K562 (cell line): Measurements from ENCODE around the gene ARHGEF16. TPM values are rescaled to one million over a fixed set of nuclear protein-coding genes. Genes with fewer than 3 reads are reported as not detected.

ENCODE experiments used
- ATAC-seq: fragments of 200-7000 bp; cut with Tn5 transposase; 3 replicates; pipeline ENCODE4 v1.9.1; 2020; ENCODE audit warnings: moderate library complexity
- BruUV-seq: library from RNA; stranded (reverse); fragments of 400-500 nt; replicated peaks from 2 replicates; lab custom pipeline; 2021; lab: Mats Ljungman, UMichigan
- CTCF ChIA-PET: fragments of 300-600 bp; formaldehyde crosslinking; extraction: SDS; loops from one replicate; lab custom pipeline; 2021; ENCODE audit warnings: low intra/inter-chr PET ratio; lab: Yijun Ruan, JAX
- POLR2A ChIA-PET: fragments of 300-600, 350-650 bp; sonication (Branson Sonifier 250); formaldehyde crosslinking; extraction: SDS; loops from one replicate; lab custom pipeline; 2021; ENCODE audit warnings: antibody characterized with exemption, inconsistent platforms; lab: Yijun Ruan, JAX
- DNase-seq, 4 experiments: peaks; one replicate each; pipeline versions ENCODE4 v3.0.0 to v3.0.0-alpha.2; 2011 to 2018; ENCODE audit warnings: low spot score in 3 of 4, mixed read lengths in 3 of 4; ENCODE audit errors: extremely low read depth in 1 of 4
- FAIRE-seq: peaks from 2 replicates; lab custom pipeline; 2011; peaks lifted over from hg19 to GRCh38; lab: Jason Lieb, UNC
- H2AFZ ChIP-seq: 2 replicates; pipeline ENCODE4 v1.6.0; 2011; ENCODE audit warnings: low read depth, low read length, control low read depth, inconsistent platforms
- H3K27ac ChIP-seq: fragments of 200-600 bp; 3 replicates; pipeline ENCODE4 v1.8.0; 2011; ENCODE audit warnings: low read depth, mild to moderate bottlenecking, control low read depth, inconsistent platforms, low read length, moderate library complexity, mixed read lengths; ENCODE audit errors: extremely low read depth
- H3K27me3 ChIP-seq, 2 experiments: fragments of 300-600 bp in 1 of 2; 2 replicates in 1 of 2; 3 replicates in 1 of 2; pipeline versions ENCODE4 v1.6.0 to v1.8.0; 2011; ENCODE audit warnings: inconsistent platforms in 2 of 2, low read length in 2 of 2, mild to moderate bottlenecking in 1 of 2, mixed read lengths in 1 of 2, moderate library complexity in 1 of 2; ENCODE audit not compliant: control insufficient read depth in 2 of 2, insufficient read depth in 2 of 2
- H3K36me3 ChIP-seq: fragments of 300-600 bp; 3 replicates; pipeline ENCODE4 v1.8.0; 2011; ENCODE audit warnings: mild to moderate bottlenecking, low read length, inconsistent platforms; ENCODE audit not compliant: control insufficient read depth, insufficient read depth
- H3K4me1 ChIP-seq, 2 experiments: fragments of 200-600 bp in 1 of 2; replicated peaks in 1 of 2; 2 replicates in 1 of 2; 3 replicates in 1 of 2; pipeline versions ENCODE4 v1.5.1 to v1.8.0; 2011; ENCODE audit warnings: inconsistent platforms in 2 of 2, low read length in 2 of 2, mild to moderate bottlenecking in 1 of 2, mixed read lengths in 1 of 2, moderate library complexity in 1 of 2; ENCODE audit not compliant: control insufficient read depth in 2 of 2, insufficient read depth in 2 of 2
- H3K4me2 ChIP-seq: 2 replicates; pipeline ENCODE4 v1.6.1; 2011; ENCODE audit warnings: low read length, control low read depth, inconsistent platforms, mixed read lengths; ENCODE audit not compliant: insufficient read depth
- H3K4me3 ChIP-seq: fragments of 200-600 bp; sonication (generic), shearing (Covaris generic); 2 replicates; pipeline ENCODE4 v1.5.1; 2016; ENCODE audit warnings: control low read depth, inconsistent platforms
- H3K79me2 ChIP-seq: fragments of 200-600 bp; 3 replicates; pipeline ENCODE4 v1.8.0; 2011; ENCODE audit warnings: low read length, inconsistent platforms; ENCODE audit not compliant: control insufficient read depth, insufficient read depth
- H3K9ac ChIP-seq, 2 experiments: 2 replicates each; pipeline versions ENCODE4 v1.6.0 to v1.6.1; 2011; ENCODE audit warnings: low read depth in 2 of 2, low read length in 2 of 2, control low read depth in 1 of 2, inconsistent platforms in 1 of 2, mild to moderate bottlenecking in 1 of 2, mixed read lengths in 1 of 2; ENCODE audit not compliant: insufficient read depth in 1 of 2
- H3K9me1 ChIP-seq: one replicate; pipeline ENCODE4 v1.6.0; 2011; ENCODE audit warnings: inconsistent platforms, mild to moderate bottlenecking, low read length, moderate library complexity; ENCODE audit not compliant: control insufficient read depth, insufficient read depth
- H3K9me3 ChIP-seq: replicated peaks from 2 replicates; pipeline ENCODE4 v1.5.1; 2011; ENCODE audit warnings: low read depth, low read length, inconsistent platforms; ENCODE audit not compliant: control insufficient read depth, insufficient read depth
- H4K20me1 ChIP-seq: replicated peaks from 2 replicates; pipeline ENCODE4 v1.6.1; 2011; ENCODE audit warnings: low read length, inconsistent platforms, mixed read lengths; ENCODE audit not compliant: control insufficient read depth, insufficient read depth
- SRSF3 ChIP-seq: fragments of 200-400 bp; formaldehyde crosslinking; IDR thresholded peaks from 2 replicates; pipeline ENCODE4 v1.6.1; 2016; ENCODE audit warnings: mild to moderate bottlenecking, low read length, moderate library complexity; ENCODE audit not compliant: insufficient read depth
- ZNF24 ChIP-seq: fragments of 450-650 bp; IDR thresholded peaks from 2 replicates; pipeline ENCODE4 v1.6.1; 2016
- WGBS: fragments of 100-300 bp; shearing (Covaris generic); methylation state at CpG from one replicate; pipeline ENCODE4 v1.1.6; 2016; ENCODE audit warnings: low coverage, mixed read lengths; ENCODE audit not compliant: insufficient coverage; ENCODE audit errors: missing lambda C conversion rate; 5-methylcytosine and 5-hydroxymethylcytosine counted together
- in situ Hi-C: fragments of 300-500 bp; cut with MboI; formaldehyde crosslinking; loops from 4 replicates; pipeline ENCODE4 v1.15.0; 2018; ENCODE audit warnings: inconsistent platforms, mixed read lengths
- intact Hi-C: fragments of 100-400 bp; cut with micrococcal nuclease; formaldehyde crosslinking; loops from 2 replicates; pipeline ENCODE4 v1.14.2; 2022
- polyA plus RNA-seq, 8 experiments: library from polyadenylated mRNA; depleted of rRNA in 4 of 8; stranded (reverse) in 5 of 8; unstranded in 3 of 8; fragments of >200 nt; fragmentation: Nextera tagmentation in 2 of 8; fragmentation: Illumina TruSeq in 1 of 8; extraction: Ambion mirVana in 2 of 8; extraction: Trizol in 1 of 8; gene quantifications; 2 replicates each; pipeline versions ENCODE4 v1.2.1 to v1.2.3, GENCODE V29; 2011 to 2014; ENCODE audit warnings: inconsistent platforms in 1 of 8, missing spikeins in 1 of 8
- total RNA-seq, 7 experiments: library from RNA; depleted of rRNA in 6 of 7; stranded (reverse); fragments of >200 nt in 6 of 7; fragmentation: Illumina TruSeq in 2 of 7; extraction: Trizol in 2 of 7; gene quantifications; 2 replicates each; pipeline versions ENCODE4 v1.2.1 to v1.2.3, GENCODE V29; 2011 to 2021; ENCODE audit warnings: low replicate concordance in 1 of 7

The ARHGEF16 gene
- total and polyA plus RNA-seq, 9 of the 15 experiments (the other 6 are each of a cell fraction or from before 2014, with no cell fraction given): 0.15 to 1.2 (median 0.49) TPM; not detected in 2

- Histone ChIP-seq H3K4me3 (no peak overlapping the region), H3K27ac (no peak overlapping the region), H3K9me3 (no peaks in the 10 kb centered on the region), H3K4me2 (no peak overlapping the region), H3K27me3 (peaks cover 7 to 78% of the 10 kb centered on the region in 2 experiments), H4K20me1 (peaks cover 3% of the 10 kb centered on the region; the same call in 1 of the 2 replicates), H3K9ac (no peak overlapping the region), H3K36me3 (no peaks in the 10 kb centered on the region), H3K9me1 (no peaks in the 10 kb centered on the region)
- POLR2A ChIA-PET: interaction anchor here (1.1 kb wide), 1 partner anchor 11 kb away, joined by 4 read pairs; no protein-coding TSS in a partner anchor
- DNase-seq: no peak
- 1% methylated on average over 28 of the region's 28 CpGs for WGBS
- no peak for FAIRE-seq
- intact Hi-C loops (loop anchor here (2.0 to 10.0 kb wide), 2 partner anchors 411 to 1009 kb away; partner anchors contain the start of gene PEX10), in situ Hi-C loops (loop anchor here (5.0 to 10.0 kb wide), 2 partner anchors 422 to 599 kb away; no protein-coding TSS in a partner anchor)
- ATAC-seq: no peak
- no TSS peak for BruUV-seq
- CTCF ChIA-PET: interaction anchor here (0.6 to 1.9 kb wide), 5 partner anchors 60 to 1010 kb away, joined by 3 to 13 read pairs (median 8); no protein-coding TSS in a partner anchor
- TF ChIP-seq ZNF24 (no peak), SRSF3 (no peak)
- TF ChIP-seq, all 486 proteins: peak for 0
- Histone ChIP-seq H3K79me2 (no peaks in the 10 kb centered on the region), H3K4me1 (peaks cover 0 to 21% of the 10 kb centered on the region in 2 experiments; a peak in 2 of 5 replicates), H2AFZ (no peak overlapping the region)
These were observed 30.4 kb upstream of the ARHGEF16 start for GRCh38 chr1:3423896-3424611.
